ENCODE data around the gene ELOVL6. TPM values are rescaled to one million over a fixed set of nuclear protein-coding genes. Genes with fewer than 3 reads are reported as not detected.
"Not testable (repeated sequence)": the region's sequence is repeated elsewhere in the genome, so short reads cannot be mapped to it uniquely, and the experiment has no call there.

ELOVL6 gene
- total RNA-seq, 2 donors from 2014 or later, result 1.3 to 1.6 TPM

- H3K9me3 ChIP-seq, result no peaks in the 10 kb centered on the region
- H3K4me3 ChIP-seq, result no peak overlapping the region
- no peak for DNase-seq (ENCODE audit: low spot score)
- no peak for TF ChIP-seq CTCF (IDR thresholded peaks at IDR 0.05)
- no peak for TF ChIP-seq POLR2AphosphoS5 (IDR thresholded peaks at IDR 0.05)
- no peak for TF ChIP-seq POLR2A (IDR thresholded peaks at IDR 0.05)
- no peaks in the 10 kb centered on the region for H3K27me3 ChIP-seq (replicated peaks; ENCODE audit: insufficient read depth)
- H3K36me3 ChIP-seq, result no peaks in the 10 kb centered on the region
- H3K4me1 ChIP-seq (replicated peaks), result no peaks in the 10 kb centered on the region
- H3K27ac ChIP-seq, result no peak overlapping the region
- intact Hi-C loops (cut with DNase I), result no loop called here
- 87% methylated on average over 6 of the region's 6 CpGs for WGBS
These were observed 106.8 kb downstream of the ELOVL6 start for GRCh38 chr4:110091434-110092140.

DNA sequence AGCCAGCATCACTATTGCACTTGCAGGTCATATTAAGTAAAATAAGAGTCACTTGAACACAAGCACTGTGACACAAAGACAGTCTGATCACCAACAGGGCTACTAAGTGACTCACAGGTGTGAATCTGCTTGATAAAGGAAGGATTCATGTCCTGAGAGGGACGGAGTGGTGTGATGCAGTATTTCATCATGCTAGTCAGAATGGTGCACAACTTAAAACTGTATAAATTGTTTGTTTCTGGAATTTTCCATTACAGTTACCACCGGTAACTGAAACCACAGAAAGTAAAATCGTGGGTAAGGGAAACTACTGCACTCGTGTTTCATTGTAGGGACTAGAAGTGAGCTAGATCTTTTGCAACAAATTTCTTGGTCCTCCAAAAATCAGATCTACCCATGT, 109.7 kb downstream of the ELOVL6 start:
- Histone ChIP-seq H3K4me1 (replicated peaks) (no peaks in the 10 kb centered on the region), H3K9me3 (no peaks in the 10 kb centered on the region), H3K27me3 (replicated peaks; ENCODE audit: insufficient read depth) (no peaks in the 10 kb centered on the region), H3K4me3 (no peak overlapping the region), H3K27ac (no peak overlapping the region), H3K36me3 (no peaks in the 10 kb centered on the region)
- intact Hi-C loops (cut with DNase I), result no loop called here
- no peak for DNase-seq (ENCODE audit: low spot score)
- WGBS, result 83% methylated on average over 4 of the region's 4 CpGs
- TF ChIP-seq POLR2A (IDR thresholded peaks at IDR 0.05) (no peak), POLR2AphosphoS5 (IDR thresholded peaks at IDR 0.05) (no peak), CTCF (IDR thresholded peaks at IDR 0.05) (no peak)

GRCh38 chr4:110087070-110087708, 111.2 kb downstream of the ELOVL6 start:
- no peak for DNase-seq (ENCODE audit: low spot score)
- Histone ChIP-seq H3K36me3 (no peaks in the 10 kb centered on the region), H3K4me3 (no peak overlapping the region), H3K27ac (no peak overlapping the region), H3K9me3 (no peaks in the 10 kb centered on the region), H3K4me1 (replicated peaks) (no peaks in the 10 kb centered on the region), H3K27me3 (replicated peaks; ENCODE audit: insufficient read depth) (no peaks in the 10 kb centered on the region)
- 48% methylated on average over 4 of the region's 4 CpGs for WGBS
- intact Hi-C loops (cut with DNase I), result no loop called here
- TF ChIP-seq POLR2AphosphoS5 (IDR thresholded peaks at IDR 0.05), result no peak
- TF ChIP-seq POLR2A (IDR thresholded peaks at IDR 0.05), result no peak
- no peak for TF ChIP-seq CTCF (IDR thresholded peaks at IDR 0.05)

DNA sequence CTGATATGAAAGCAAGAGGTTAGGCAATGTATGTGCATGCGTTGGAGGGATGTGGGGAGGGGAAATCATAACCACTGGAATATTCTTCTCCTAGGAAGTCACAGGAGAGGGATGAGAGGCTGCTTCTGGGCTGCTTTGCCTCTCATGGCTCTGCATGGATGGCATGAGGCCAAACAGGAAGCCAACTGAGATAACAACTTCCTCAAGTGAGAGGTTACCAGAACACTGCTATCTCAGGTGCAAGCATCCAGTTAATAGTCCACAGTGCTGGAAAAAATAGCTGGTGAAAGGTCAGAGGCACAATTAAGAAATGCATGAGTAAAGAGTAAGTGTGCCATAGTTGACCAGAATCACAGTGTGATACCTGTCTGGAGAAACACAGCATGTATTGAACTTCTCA, 113.3 kb downstream of the ELOVL6 start:
- TF ChIP-seq POLR2A (IDR thresholded peaks at IDR 0.05) (no peak), CTCF (IDR thresholded peaks at IDR 0.05) (no peak), POLR2AphosphoS5 (IDR thresholded peaks at IDR 0.05) (no peak)
- intact Hi-C loops (cut with DNase I), result no loop called here
- no peaks in the 10 kb centered on the region for H3K36me3 ChIP-seq
- H3K9me3 ChIP-seq, result no peaks in the 10 kb centered on the region
- no peak overlapping the region for H3K4me3 ChIP-seq
- DNase-seq (ENCODE audit: low spot score), result no peak
- H3K4me1 ChIP-seq (replicated peaks), result no peaks in the 10 kb centered on the region
- WGBS, result 93% methylated on average over 1 of the region's 1 CpG
- no peak overlapping the region for H3K27ac ChIP-seq
- H3K27me3 ChIP-seq (replicated peaks; ENCODE audit: insufficient read depth), result no peaks in the 10 kb centered on the region

- no peak for TF ChIP-seq POLR2A (IDR thresholded peaks at IDR 0.05)
- no peak for TF ChIP-seq CTCF (IDR thresholded peaks at IDR 0.05)
- no peak for TF ChIP-seq POLR2AphosphoS5 (IDR thresholded peaks at IDR 0.05)
- H3K9me3 ChIP-seq, result no peaks in the 10 kb centered on the region
- H3K27ac ChIP-seq, result no peak overlapping the region
- no peaks in the 10 kb centered on the region for H3K27me3 ChIP-seq (replicated peaks; ENCODE audit: insufficient read depth)
- no peak overlapping the region for H3K4me3 ChIP-seq
- H3K4me1 ChIP-seq (replicated peaks), result no peaks in the 10 kb centered on the region
- H3K36me3 ChIP-seq, result no peaks in the 10 kb centered on the region
- intact Hi-C loops (cut with DNase I), result no loop called here
- WGBS, result 73% methylated on average over 3 of the region's 3 CpGs
- no peak for DNase-seq (ENCODE audit: low spot score)
These were observed 114.3 kb downstream of the ELOVL6 start for GRCh38 chr4:110084154-110084553.

- intact Hi-C loops (cut with DNase I); H3K27me3 ChIP-seq (replicated peaks; ENCODE audit: insufficient read depth); H3K9me3 ChIP-seq; H3K4me3 ChIP-seq; H3K4me1 ChIP-seq (replicated peaks); H3K27ac ChIP-seq; H3K36me3 ChIP-seq; DNase-seq (ENCODE audit: low spot score): not testable (repeated sequence)
- WGBS, result 93% methylated on average over 2 of the region's 2 CpGs
These were observed 120.3 kb downstream of the ELOVL6 start for GRCh38 chr4:110078148-110078547.

DNA sequence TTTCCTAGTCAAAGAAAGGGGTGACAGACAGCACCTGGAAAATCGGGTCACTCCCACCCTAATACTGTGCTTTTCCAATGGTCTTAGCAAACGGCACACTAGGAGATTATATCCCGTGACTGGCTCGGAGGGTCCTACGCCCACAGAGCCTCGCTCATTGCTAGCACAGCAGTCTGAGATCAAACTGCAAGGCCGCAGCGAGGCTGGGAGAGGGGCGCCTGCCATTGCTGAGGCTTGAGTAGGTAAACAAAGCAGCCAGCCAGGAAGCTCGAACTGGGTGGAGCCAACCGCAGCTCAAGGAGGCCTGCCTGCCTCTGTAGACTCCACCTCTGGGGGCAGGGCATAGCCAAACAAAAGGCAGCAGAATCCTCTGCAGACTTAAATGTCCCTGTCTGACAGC, 121.6 kb downstream of the ELOVL6 start:
- H3K4me3 ChIP-seq; H3K36me3 ChIP-seq; DNase-seq (ENCODE audit: low spot score); H3K9me3 ChIP-seq; intact Hi-C loops (cut with DNase I); H3K27me3 ChIP-seq (replicated peaks; ENCODE audit: insufficient read depth); H3K27ac ChIP-seq; H3K4me1 ChIP-seq (replicated peaks): not testable (repeated sequence)
- 89% methylated on average over 11 of the region's 11 CpGs for WGBS

All from prostate gland (tissue), 2 donors.